NCI-H446 treated with DMSO at 0.1 percent for 48 hours (cell line): ENCODE measurements around the gene DLK1.

ENCODE experiments used
- DNase-seq: peaks from one replicate; lab custom pipeline; 2025; lab: John Stamatoyannopoulos, UW

Gene DLK1

GRCh38 chr14:100693877-100694578 is 32.7 kb upstream of the DLK1 start:
- no peak for DNase-seq

- no peak for DNase-seq
Measured at GRCh38 chr14:100694579-100695422, 31.9 kb upstream of the DLK1 start.

GRCh38 chr14:100695423-100695738 is 31.3 kb upstream of the DLK1 start:
- no peak for DNase-seq

GRCh38 chr14:100696008-100696407 is 30.7 kb upstream of the DLK1 start:
- DNase-seq = no peak

GRCh38 chr14:100696590-100696989 is 30.1 kb upstream of the DLK1 start:
- no peak for DNase-seq

- no peak for DNase-seq
Measured at GRCh38 chr14:100698066-100698465, 28.6 kb upstream of the DLK1 start.

- DNase-seq = no peak
Measured at GRCh38 chr14:100698666-100699448, 27.8 kb upstream of the DLK1 start.

- no peak for DNase-seq
Measured at GRCh38 chr14:100701314-100701713, 25.4 kb upstream of the DLK1 start.

- DNase-seq = no peak
Measured at GRCh38 chr14:100702590-100702989, 24.1 kb upstream of the DLK1 start.

GRCh38 chr14:100703386-100704220 is 23.1 kb upstream of the DLK1 start:
- no peak for DNase-seq

- no peak for DNase-seq
Measured at GRCh38 chr14:100706200-100706599, 20.5 kb upstream of the DLK1 start.

- DNase-seq = no peak
Measured at GRCh38 chr14:100706860-100707259, 19.8 kb upstream of the DLK1 start.

GRCh38 chr14:100708425-100709288 is 18.0 kb upstream of the DLK1 start:
- DNase-seq = no peak

GRCh38 chr14:100709289-100710284 is 17.1 kb upstream of the DLK1 start:
- no peak for DNase-seq

GRCh38 chr14:100710391-100710790 is 16.3 kb upstream of the DLK1 start:
- DNase-seq = no peak

GRCh38 chr14:100710826-100711462 is 15.7 kb upstream of the DLK1 start:
- DNase-seq = no peak

- DNase-seq = no peak
Measured at GRCh38 chr14:100711493-100711892, 15.2 kb upstream of the DLK1 start.

- no peak for DNase-seq
Measured at GRCh38 chr14:100712490-100712889, 14.2 kb upstream of the DLK1 start.

- DNase-seq = no peak
Measured at GRCh38 chr14:100713705-100714104, 13.0 kb upstream of the DLK1 start.
